ENCODE measurements around the gene CCL4.

GRCh38 chr17:36127199-36127893, 23.7 kb downstream of the CCL4 start:
- TF ChIP-seq CTCF (conservative IDR thresholded peaks at IDR 0.05; ENCODE audit: low read length) (no peak), EZH2phosphoT487 (IDR thresholded peaks at IDR 0.05; ENCODE audit: borderline replicate concordance) (no peak)
